Liver (tissue), 9 donors: ENCODE results near the gene PLXND1. TPM values are rescaled to one million over a fixed set of nuclear protein-coding genes. Genes with fewer than 3 reads are reported as not detected.

Experiments
- DNase-seq: peaks from one replicate; pipeline ENCODE4 v3.0.0-alpha.2; 2017; ENCODE audit warnings: low spot score
- H3K27ac ChIP-seq, 2 donors: one replicate each; pipeline ENCODE4 v1.7.0; 2013; ENCODE audit warnings: inconsistent platforms in 2 of 2, low read length in 2 of 2, control low read depth in 1 of 2, low read depth in 1 of 2, mild to moderate bottlenecking in 1 of 2
- H3K27me3 ChIP-seq, 4 donors: one replicate each; pipeline versions ENCODE4 v1.6.1 to v1.7.0; 2013; ENCODE audit warnings: low read length in 3 of 4, inconsistent platforms in 1 of 4, mild to moderate bottlenecking in 1 of 4, moderate library complexity in 1 of 4; ENCODE audit not compliant: control insufficient read depth in 4 of 4, insufficient read depth in 4 of 4
- H3K36me3 ChIP-seq, 4 donors: one replicate each; pipeline versions ENCODE4 v1.6.1 to v1.7.0; 2013; ENCODE audit warnings: low read length in 3 of 4, mild to moderate bottlenecking in 3 of 4, low read depth in 1 of 4, moderate library complexity in 1 of 4; ENCODE audit not compliant: control insufficient read depth in 4 of 4, insufficient read depth in 3 of 4
- H3K4me1 ChIP-seq, 4 donors: one replicate each; pipeline versions ENCODE4 v1.6.1 to v1.7.0; 2013; ENCODE audit warnings: low read length in 3 of 4, mild to moderate bottlenecking in 3 of 4, moderate library complexity in 1 of 4; ENCODE audit not compliant: control insufficient read depth in 4 of 4, insufficient read depth in 4 of 4
- H3K4me3 ChIP-seq, 3 donors: one replicate each; pipeline versions ENCODE4 v1.6.1 to v1.7.0; 2013; ENCODE audit warnings: low read length in 3 of 3, control low read depth in 1 of 3, low read depth in 1 of 3, mild to moderate bottlenecking in 1 of 3
- H3K9ac ChIP-seq, 2 donors: one replicate each; pipeline ENCODE4 v1.7.0; 2013; ENCODE audit warnings: low read length in 2 of 2, mild to moderate bottlenecking in 2 of 2, moderate library complexity in 2 of 2, control low read depth in 1 of 2, low read depth in 1 of 2
- H3K9me3 ChIP-seq, 4 donors: one replicate each; pipeline versions ENCODE4 v1.6.1 to v1.7.0; 2013; ENCODE audit warnings: low read length in 3 of 4; ENCODE audit not compliant: control insufficient read depth in 4 of 4
- CTCF ChIP-seq: fragments of 150-350 bp; IDR thresholded peaks from 2 replicates; pipeline ENCODE4 v1.5.1; 2017; ENCODE audit warnings: improper control_type of control experiment, low read depth, low read length; ENCODE audit not compliant: missing input control
- FOXA1 ChIP-seq: IDR thresholded peaks from 2 replicates; pipeline ENCODE4 v1.6.1; 2016; ENCODE audit warnings: antibody characterized with exemption
- FOXA2 ChIP-seq: IDR thresholded peaks from 2 replicates; pipeline ENCODE4 v1.6.1; 2016; ENCODE audit warnings: antibody characterized with exemption
- GABPA ChIP-seq, 2 donors: IDR thresholded peaks in 1 of 2; conservative IDR thresholded peaks in 1 of 2; 2 replicates each; pipeline ENCODE4 v1.6.1; 2016; ENCODE audit warnings: antibody characterized with exemption in 2 of 2, mild to moderate bottlenecking in 1 of 2, moderate library complexity in 1 of 2
- HNF4A ChIP-seq, 2 donors: conservative IDR thresholded peaks; 2 replicates each; pipeline ENCODE4 v1.6.1; 2016; ENCODE audit warnings: antibody characterized with exemption in 2 of 2, mild to moderate bottlenecking in 2 of 2
- HNF4G ChIP-seq: IDR thresholded peaks from 2 replicates; pipeline ENCODE4 v1.6.1; 2016; ENCODE audit warnings: antibody characterized with exemption
- JUND ChIP-seq, 2 donors: IDR thresholded peaks; 2 replicates each; pipeline ENCODE4 v1.6.1; 2016; ENCODE audit warnings: antibody characterized with exemption in 2 of 2
- MAX ChIP-seq: IDR thresholded peaks from 2 replicates; pipeline ENCODE4 v1.6.1; 2016; ENCODE audit warnings: antibody characterized with exemption
- NR2F2 ChIP-seq: IDR thresholded peaks from 2 replicates; pipeline ENCODE4 v1.6.1; 2016; ENCODE audit warnings: antibody characterized with exemption
- RAD21 ChIP-seq, 2 donors: IDR thresholded peaks; 2 replicates each; pipeline ENCODE4 v1.6.1; 2016; ENCODE audit warnings: antibody characterized with exemption in 2 of 2, mild to moderate bottlenecking in 2 of 2
- RXRA ChIP-seq, 2 donors: IDR thresholded peaks; 2 replicates each; pipeline ENCODE4 v1.6.1; 2017 to 2018; ENCODE audit warnings: antibody characterized with exemption in 2 of 2, mild to moderate bottlenecking in 1 of 2
- SP1 ChIP-seq: IDR thresholded peaks from 2 replicates; pipeline ENCODE4 v1.6.1; 2018; ENCODE audit warnings: antibody characterized with exemption, mild to moderate bottlenecking
- TAF1 ChIP-seq: conservative IDR thresholded peaks from 2 replicates; pipeline ENCODE4 v1.6.1; 2016; ENCODE audit warnings: antibody characterized with exemption, mild to moderate bottlenecking
- YY1 ChIP-seq: IDR thresholded peaks from 2 replicates; pipeline ENCODE4 v1.6.1; 2016; ENCODE audit warnings: antibody characterized with exemption, mild to moderate bottlenecking
- ZBTB33 ChIP-seq: IDR thresholded peaks from 2 replicates; pipeline ENCODE4 v1.6.1; 2016; ENCODE audit warnings: antibody characterized with exemption
- WGBS: extraction: QIAGEN DNeasy Blood & Tissue Kit; methylation state at CpG from one replicate; pipeline ENCODE4 v1.1.7; 2013; 5-methylcytosine and 5-hydroxymethylcytosine counted together
- polyA plus RNA-seq, 2 donors: library from polyadenylated mRNA; stranded (reverse) in 1 of 2; unstranded in 1 of 2; fragments of 200-250 nt in 1 of 2; fragments of >200 nt in 1 of 2; fragmentation: Nextera tagmentation in 1 of 2; extraction: Ambion mirVana in 1 of 2; gene quantifications; one replicate each; pipeline versions ENCODE4 v1.2.1 to v1.2.3, GENCODE V29; 2013 to 2015
- total RNA-seq, 2 donors: library from RNA; depleted of rRNA; stranded (reverse); fragments of >200 nt; gene quantifications; one replicate each; pipeline ENCODE4 v1.2.3, GENCODE V29; 2014
- TF ChIP-seq, protein P1 (sequence below): IDR thresholded peaks from 2 replicates; pipeline ENCODE4 v1.6.1; 2016; ENCODE audit warnings: antibody characterized with exemption, mild to moderate bottlenecking
- TF ChIP-seq, protein P2 (sequence below): IDR thresholded peaks from 2 replicates; pipeline ENCODE4 v1.6.1; 2016; ENCODE audit warnings: antibody characterized with exemption
- donor health status: healthy.
- donor health status: healthy.
- donor health status: healthy.
- donor health status: healthy.
- donor health status: healthy.

PLXND1 gene
- total and polyA plus RNA-seq, 4 donors: 10.4 to 50.2 (median 32.8) TPM

- WGBS: 91% methylated on average over 8 of the region's 8 CpGs
Observed at GRCh38 chr3:129539206-129539605, 67.3 kb downstream of the PLXND1 start.

More at GRCh38 chr3:129539206-129539605, 67.3 kb downstream of the PLXND1 start:
- no peak for TF ChIP-seq RAD21 (IDR thresholded peaks at IDR 0.05)
- TF ChIP-seq HNF4G: no peak
- no peak for TF ChIP-seq TAF1
- no peak for TF ChIP-seq CTCF
- no peak for TF ChIP-seq GABPA (IDR thresholded peaks at IDR 0.05 in 1 of 2, conservative IDR thresholded peaks at IDR 0.05 in 1 of 2)
- TF ChIP-seq JUND (IDR thresholded peaks at IDR 0.05): no peak
- TF ChIP-seq MAX: no peak
- no peak for TF ChIP-seq YY1
- TF ChIP-seq ZBTB33: no peak
- no peak for TF ChIP-seq FOXA1
- TF ChIP-seq, protein P1, sequence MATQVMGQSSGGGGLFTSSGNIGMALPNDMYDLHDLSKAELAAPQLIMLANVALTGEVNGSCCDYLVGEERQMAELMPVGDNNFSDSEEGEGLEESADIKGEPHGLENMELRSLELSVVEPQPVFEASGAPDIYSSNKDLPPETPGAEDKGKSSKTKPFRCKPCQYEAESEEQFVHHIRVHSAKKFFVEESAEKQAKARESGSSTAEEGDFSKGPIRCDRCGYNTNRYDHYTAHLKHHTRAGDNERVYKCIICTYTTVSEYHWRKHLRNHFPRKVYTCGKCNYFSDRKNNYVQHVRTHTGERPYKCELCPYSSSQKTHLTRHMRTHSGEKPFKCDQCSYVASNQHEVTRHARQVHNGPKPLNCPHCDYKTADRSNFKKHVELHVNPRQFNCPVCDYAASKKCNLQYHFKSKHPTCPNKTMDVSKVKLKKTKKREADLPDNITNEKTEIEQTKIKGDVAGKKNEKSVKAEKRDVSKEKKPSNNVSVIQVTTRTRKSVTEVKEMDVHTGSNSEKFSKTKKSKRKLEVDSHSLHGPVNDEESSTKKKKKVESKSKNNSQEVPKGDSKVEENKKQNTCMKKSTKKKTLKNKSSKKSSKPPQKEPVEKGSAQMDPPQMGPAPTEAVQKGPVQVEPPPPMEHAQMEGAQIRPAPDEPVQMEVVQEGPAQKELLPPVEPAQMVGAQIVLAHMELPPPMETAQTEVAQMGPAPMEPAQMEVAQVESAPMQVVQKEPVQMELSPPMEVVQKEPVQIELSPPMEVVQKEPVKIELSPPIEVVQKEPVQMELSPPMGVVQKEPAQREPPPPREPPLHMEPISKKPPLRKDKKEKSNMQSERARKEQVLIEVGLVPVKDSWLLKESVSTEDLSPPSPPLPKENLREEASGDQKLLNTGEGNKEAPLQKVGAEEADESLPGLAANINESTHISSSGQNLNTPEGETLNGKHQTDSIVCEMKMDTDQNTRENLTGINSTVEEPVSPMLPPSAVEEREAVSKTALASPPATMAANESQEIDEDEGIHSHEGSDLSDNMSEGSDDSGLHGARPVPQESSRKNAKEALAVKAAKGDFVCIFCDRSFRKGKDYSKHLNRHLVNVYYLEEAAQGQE: no peak
- no peak for TF ChIP-seq NR2F2
- no peak for TF ChIP-seq RXRA (IDR thresholded peaks at IDR 0.05)
- TF ChIP-seq HNF4A (conservative IDR thresholded peaks at IDR 0.05): no peak
- TF ChIP-seq SP1: no peak
- TF ChIP-seq, protein P2, sequence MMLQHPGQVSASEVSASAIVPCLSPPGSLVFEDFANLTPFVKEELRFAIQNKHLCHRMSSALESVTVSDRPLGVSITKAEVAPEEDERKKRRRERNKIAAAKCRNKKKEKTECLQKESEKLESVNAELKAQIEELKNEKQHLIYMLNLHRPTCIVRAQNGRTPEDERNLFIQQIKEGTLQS: no peak
- TF ChIP-seq FOXA2: no peak
- no peak overlapping the region for H3K27ac ChIP-seq
- H3K36me3 ChIP-seq: no peaks in the 10 kb centered on the region
- no peaks in the 10 kb centered on the region for H3K9me3 ChIP-seq
- H3K4me3 ChIP-seq: no peak overlapping the region
- H3K4me1 ChIP-seq: no peaks in the 10 kb centered on the region
- H3K9ac ChIP-seq: no peak overlapping the region
- no peak for DNase-seq
- H3K27me3 ChIP-seq: no peaks in the 10 kb centered on the region
